Cortex of kidney (tissue), 1 donor: ENCODE results near the gene NDUFB6.
A peak's percentile ranks its signal among the peaks of the same experiment; 100 is the strongest.
"Not testable (repeated sequence)": the region's sequence is repeated elsewhere in the genome, so short reads cannot be mapped to it uniquely, and the experiment has no call there.

Experiments used
- DNase-seq: peaks from one replicate; lab custom pipeline; 2025; lab: John Stamatoyannopoulos, UW

The NDUFB6 gene

GRCh38 chr9:32571969-32572899 is 725 bp downstream of the NDUFB6 start:
- no peak for DNase-seq

GRCh38 chr9:32570262-32570661 is 2.7 kb downstream of the NDUFB6 start:
- no peak for DNase-seq

DNA sequence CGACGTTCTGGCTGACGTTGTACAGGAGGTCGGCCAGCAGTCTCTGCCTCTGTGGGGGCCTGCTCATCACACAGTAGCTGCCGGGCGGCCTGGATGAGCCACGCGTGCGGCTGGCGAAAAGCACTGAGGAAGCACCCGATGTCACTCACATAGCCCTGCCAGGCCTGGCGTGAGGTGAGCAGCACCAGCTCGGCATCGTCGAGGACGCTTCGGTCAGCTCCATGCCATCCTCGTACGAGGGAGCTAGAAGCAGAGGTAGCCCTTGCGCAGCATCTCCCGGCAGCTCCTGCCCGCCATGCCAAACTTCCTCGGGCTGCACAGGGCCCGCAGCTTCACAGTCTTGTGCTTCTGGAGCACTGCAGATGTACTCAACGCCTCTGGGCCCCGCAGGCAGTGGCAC is 6.2 kb downstream of the NDUFB6 start:
- DNase-seq: no peak

- no peak for DNase-seq
These were observed 7.0 kb downstream of the NDUFB6 start for GRCh38 chr9:32565967-32566366.

DNA sequence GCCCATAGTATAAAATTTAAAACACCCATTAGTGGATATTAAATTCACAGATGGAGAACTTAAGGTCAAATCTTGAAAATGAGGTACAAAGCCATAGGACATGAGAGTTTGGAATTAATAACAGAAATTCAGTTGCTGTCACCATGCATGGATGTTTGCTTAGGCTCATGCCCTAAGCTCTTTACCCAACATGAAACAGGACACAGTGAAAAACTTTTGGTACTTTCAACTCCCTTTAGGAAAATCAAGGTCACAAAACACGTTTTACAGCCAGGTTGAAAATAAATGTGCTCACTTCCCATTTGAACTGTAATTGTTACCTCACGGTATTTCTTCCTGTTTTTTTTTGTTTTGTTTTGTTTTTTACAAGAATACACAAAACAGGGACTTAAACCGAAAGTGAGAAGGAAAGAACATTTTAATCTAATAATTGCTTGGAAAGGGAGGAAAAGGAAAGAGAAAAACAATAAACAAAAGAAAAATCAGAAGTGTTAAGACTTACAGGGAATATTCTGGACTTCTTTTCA is 14.5 kb downstream of the NDUFB6 start:
- no peak for DNase-seq

- no peak for DNase-seq
These were observed 18.4 kb downstream of the NDUFB6 start for GRCh38 chr9:32554591-32554990.

DNA sequence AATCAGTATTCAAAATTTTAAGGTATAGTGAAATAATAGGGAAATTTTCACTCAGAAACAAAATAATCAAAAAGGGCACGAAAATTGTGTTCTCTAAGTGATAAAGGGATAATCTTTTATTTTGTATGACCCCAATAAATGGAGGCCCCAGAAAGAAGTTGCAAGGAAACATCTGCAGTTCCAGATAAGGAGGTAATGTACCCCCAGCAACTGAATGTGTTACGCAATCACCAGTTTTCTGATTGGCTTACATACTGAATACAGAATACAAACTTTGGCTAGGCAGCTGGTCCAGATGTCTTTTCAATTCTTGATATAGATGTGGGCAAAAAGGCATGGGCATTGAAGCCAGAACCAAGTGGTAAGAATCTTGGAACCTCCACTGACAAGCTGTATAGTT is 18.9 kb downstream of the NDUFB6 start:
- DNase-seq: no peak

DNA sequence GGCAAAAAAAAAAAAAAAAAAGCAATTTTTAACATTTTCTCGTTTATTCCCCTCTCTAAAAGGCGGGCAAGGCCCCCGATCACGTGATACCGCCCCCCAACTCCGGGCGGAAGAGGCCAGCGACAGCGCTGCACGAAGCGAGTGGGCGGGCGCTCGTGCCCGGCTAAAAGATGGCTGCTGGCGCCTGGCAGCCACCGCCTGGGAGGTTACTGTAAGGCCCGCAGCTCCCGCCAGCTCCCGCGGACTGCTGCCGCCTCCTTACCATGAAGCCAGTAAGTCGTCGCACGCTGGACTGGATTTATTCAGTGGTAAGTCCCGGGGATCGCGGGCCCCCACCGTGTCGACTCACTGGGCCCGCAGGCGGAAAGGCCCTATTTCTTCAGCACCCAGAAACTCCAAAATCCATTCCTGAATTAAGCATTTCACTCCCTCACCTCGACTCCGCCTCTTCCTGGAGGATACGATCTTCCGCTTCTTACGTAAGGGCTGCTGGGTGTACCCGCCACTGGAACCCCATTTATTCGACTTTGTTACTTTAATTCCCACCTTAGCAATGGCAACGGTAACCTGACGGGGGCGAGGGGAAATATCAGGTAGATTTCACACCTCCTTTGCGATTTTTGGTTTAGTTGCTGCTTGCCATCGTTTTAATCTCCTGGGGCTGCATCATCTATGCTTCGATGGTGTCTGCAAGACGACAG is 20.6 kb downstream of the NDUFB6 start, which contains the start of the genes SMIM27 and TOPORS:
SMIM27 (plus strand) TSS at position 156 of the 701 bp plus-strand sequence; CDS start at position 264, 108 bp downstream.
TOPORS (minus strand) TSS at position 415 of the 701 bp plus-strand sequence; CDS start at position 265, 150 bp downstream.
- DNase-seq: no peak

- DNase-seq: no peak
These were observed 21.5 kb downstream of the NDUFB6 start for GRCh38 chr9:32551276-32552051.

GRCh38 chr9:32550562-32551275 is 22.2 kb downstream of the NDUFB6 start:
- peak; percentile 51 for DNase-seq

DNA sequence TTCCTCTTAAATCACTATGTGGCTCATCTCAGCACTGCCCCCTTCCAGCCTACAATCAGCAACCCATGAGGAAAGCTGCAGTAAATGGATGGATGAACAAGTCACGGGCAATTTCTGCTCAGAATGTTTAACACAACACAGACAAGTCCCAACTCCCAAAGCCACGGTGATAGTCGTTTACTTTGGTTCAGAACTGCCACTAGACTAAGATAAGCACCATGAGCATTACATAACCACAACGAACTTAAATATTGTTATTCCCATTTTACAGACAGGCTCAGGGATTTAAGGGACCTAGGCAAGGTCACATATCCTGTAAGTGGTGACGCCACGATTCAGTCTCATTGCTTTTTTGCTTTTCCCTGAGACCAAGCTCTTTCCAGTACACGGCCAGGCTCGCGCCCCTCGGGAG is 22.8 kb downstream of the NDUFB6 start:
- no peak for DNase-seq

GRCh38 chr9:32548213-32548612 is 24.7 kb downstream of the NDUFB6 start:
- DNase-seq: not testable (repeated sequence)

DNA sequence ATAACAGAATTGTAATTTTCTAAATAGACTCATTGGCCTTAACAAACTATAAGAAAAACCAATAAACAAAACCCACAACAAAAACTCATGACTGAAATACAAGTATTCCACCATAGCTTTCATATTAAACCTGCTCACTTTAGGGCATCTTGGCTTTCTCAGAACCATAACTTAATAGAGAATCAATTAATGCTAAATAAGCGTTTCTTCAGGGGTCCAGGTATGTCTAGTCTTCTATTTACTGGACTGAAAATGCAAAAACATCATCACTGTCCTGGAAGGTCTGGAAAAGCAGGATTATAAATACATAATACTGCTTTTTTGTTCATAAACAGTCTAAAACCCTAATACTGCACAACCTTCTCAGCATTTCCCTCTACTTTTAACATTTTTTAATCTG is 27.1 kb downstream of the NDUFB6 start:
- no peak for DNase-seq

DNA sequence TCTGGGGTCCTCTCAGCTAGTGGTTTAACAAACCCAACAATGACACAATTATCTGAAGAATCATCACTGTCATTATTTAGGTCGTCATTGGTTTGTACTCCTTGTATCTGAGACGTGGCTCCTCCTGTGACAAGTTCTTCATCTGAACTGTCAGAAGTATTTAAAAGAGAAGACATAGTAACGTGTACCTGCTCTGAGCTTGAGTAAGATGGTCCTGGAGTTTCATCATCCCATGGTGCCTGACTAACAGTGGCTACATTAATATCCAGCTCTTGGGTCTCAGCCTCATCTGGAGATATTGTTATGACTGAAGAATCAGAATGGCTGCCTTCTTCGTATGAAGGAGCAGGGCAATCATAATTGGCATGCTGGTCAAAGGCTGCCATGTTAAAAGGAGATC is 29.9 kb downstream of the NDUFB6 start:
- DNase-seq: no peak

- DNase-seq: no peak
These were observed 39.1 kb downstream of the NDUFB6 start for GRCh38 chr9:32533816-32534215.

GRCh38 chr9:32533336-32533735 is 39.6 kb downstream of the NDUFB6 start:
- DNase-seq: no peak

GRCh38 chr9:32526707-32527048 is 46.3 kb downstream of the NDUFB6 start:
- DNase-seq: no peak

DNA sequence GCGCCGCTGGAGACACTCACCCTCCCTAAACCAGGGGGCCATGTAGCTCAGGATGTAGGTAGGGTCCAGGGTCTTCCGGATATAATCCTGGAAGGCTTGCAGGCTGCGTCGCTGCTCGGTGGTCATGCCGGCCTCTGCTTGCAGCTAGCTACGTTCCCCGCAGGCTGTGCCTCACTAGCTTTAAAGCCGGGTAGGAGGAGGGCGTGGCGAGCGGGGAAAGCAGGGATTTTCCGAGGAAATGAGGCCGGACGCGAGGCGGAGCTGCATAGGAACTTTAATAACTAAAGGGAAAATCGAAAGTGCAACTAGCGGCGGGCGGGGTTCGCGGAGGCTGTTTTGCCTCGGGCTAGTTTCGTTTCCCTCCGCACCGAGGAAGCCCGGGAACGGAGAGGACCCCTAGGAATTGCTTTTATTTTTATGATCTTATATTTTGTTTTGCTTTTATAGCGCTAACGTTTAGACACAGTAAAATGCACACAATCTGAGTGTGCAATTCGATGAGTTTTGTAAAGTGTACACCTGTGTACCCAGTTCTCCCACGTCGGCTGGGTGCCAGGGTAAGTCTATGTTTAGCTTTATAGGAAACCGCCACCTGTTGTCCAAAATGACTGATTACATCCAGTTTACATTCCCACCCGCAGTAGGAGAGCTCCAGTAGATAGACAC is 46.8 kb downstream of the NDUFB6 start, which contains the start of gene RIGI:
RIGI (minus strand) TSS at position 156 of the 666 bp plus-strand sequence; CDS start at position 126, 30 bp downstream.
- DNase-seq: no peak

DNA sequence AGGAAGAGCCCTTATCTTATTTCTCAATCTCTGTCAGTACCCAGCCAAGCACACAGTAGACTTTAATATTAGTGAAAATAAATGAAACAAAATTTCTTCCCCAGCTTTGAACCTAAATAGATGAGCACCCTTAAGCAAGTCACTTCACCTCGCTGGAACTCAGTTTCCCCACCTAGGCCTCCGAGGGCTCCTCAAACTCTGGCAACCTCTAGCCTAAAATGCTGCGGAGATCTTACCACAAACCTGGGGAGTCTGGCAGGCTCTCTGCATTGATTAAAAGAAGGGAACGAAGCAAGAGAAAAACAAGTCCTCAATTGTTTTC is 47.3 kb downstream of the NDUFB6 start:
- no peak for DNase-seq

- no peak for DNase-seq
These were observed 47.9 kb downstream of the NDUFB6 start for GRCh38 chr9:32524892-32525708.
